ENCODE measurements around the gene CCDC33.

DNA sequence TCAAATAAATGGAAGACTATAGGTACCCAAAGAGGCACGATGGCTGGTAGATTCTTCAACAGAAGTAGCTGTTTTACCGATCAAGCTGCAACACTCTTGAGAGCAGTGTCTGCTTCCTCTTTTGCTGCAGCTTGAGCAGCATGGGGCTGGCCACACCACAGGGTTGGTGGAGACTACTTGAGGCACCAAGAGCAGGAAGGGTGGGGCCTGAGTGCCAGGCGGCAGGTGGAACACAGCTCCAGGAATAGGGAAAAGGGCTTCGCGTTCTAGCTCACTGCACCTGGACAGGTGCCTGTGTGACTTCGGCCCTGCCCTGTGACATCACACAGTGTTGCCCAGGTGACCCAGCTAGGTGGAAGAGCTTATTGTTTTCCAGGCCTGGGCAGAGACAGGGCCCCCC lies at the start of gene CCDC33:
- TF ChIP-seq CTCF (conservative IDR thresholded peaks at IDR 0.05; ENCODE audit: low read depth, low read length) (no peak), EZH2phosphoT487 (IDR thresholded peaks at IDR 0.05; ENCODE audit: borderline replicate concordance, low read length) (no peak)

All from PC-3 (cell line).